Astrocyte (in vitro differentiated cells and primary cell): ENCODE data around the gene GPC5. TPM values are rescaled to one million over a fixed set of nuclear protein-coding genes. Genes with fewer than 3 reads are reported as not detected.

Experiments used
- DNase-seq: peaks from one replicate; pipeline ENCODE4 v3.0.0-alpha.2; 2010; ENCODE audit warnings: low read depth
- FAIRE-seq: peaks from 2 replicates; lab custom pipeline; 2011; peaks lifted over from hg19 to GRCh38; lab: Jason Lieb, UNC
- H2AFZ ChIP-seq: 2 replicates; pipeline ENCODE4 v1.6.0; 2012; ENCODE audit warnings: low read depth, low read length, inconsistent platforms
- H3K27ac ChIP-seq: 2 replicates; pipeline ENCODE4 v1.5.1; 2011; ENCODE audit warnings: low read depth, low read length, inconsistent platforms
- H3K27me3 ChIP-seq: 2 replicates; pipeline ENCODE4 v1.6.0; 2011; ENCODE audit warnings: low read length, inconsistent platforms; ENCODE audit not compliant: insufficient read depth
- H3K36me3 ChIP-seq: 2 replicates; pipeline ENCODE4 v1.5.1; 2011; ENCODE audit warnings: low read length, inconsistent platforms; ENCODE audit not compliant: insufficient read depth
- H3K4me1 ChIP-seq: 2 replicates; pipeline ENCODE4 v1.5.1; 2011; ENCODE audit warnings: low read length, inconsistent platforms; ENCODE audit not compliant: insufficient read depth
- H3K4me2 ChIP-seq: 2 replicates; pipeline ENCODE4 v1.6.0; 2012; ENCODE audit warnings: low read length, inconsistent platforms
- H3K4me3 ChIP-seq: 2 replicates; pipeline ENCODE4 v1.5.1; 2011; ENCODE audit warnings: low read depth, mild to moderate bottlenecking, low read length, inconsistent platforms; ENCODE audit not compliant: insufficient read depth
- H3K79me2 ChIP-seq: 2 replicates; pipeline ENCODE4 v1.6.0; 2012; ENCODE audit warnings: mild to moderate bottlenecking, low read length, inconsistent platforms; ENCODE audit not compliant: insufficient read depth
- H3K9ac ChIP-seq: 2 replicates; pipeline ENCODE4 v1.6.0; 2012; ENCODE audit warnings: mild to moderate bottlenecking, low read length, inconsistent platforms
- H3K9me3 ChIP-seq: 2 replicates; pipeline ENCODE4 v1.5.1; 2012; ENCODE audit warnings: low read depth, mild to moderate bottlenecking, low read length, inconsistent platforms; ENCODE audit not compliant: insufficient read depth
- H4K20me1 ChIP-seq: 2 replicates; pipeline ENCODE4 v1.6.0; 2012; ENCODE audit warnings: low read length, inconsistent platforms; ENCODE audit not compliant: insufficient read depth
- H3K27ac Mint-ChIP-seq: one replicate; pipeline ENCODE4 v1.8.0; 2021; ENCODE audit warnings: mild to moderate bottlenecking, mixed read lengths; ENCODE audit not compliant: unreplicated experiment
- H3K27me3 Mint-ChIP-seq: one replicate; pipeline ENCODE4 v1.8.0; 2021; ENCODE audit warnings: low read depth, mixed read lengths; ENCODE audit not compliant: unreplicated experiment
- H3K36me3 Mint-ChIP-seq: one replicate; pipeline ENCODE4 v1.8.0; 2021; ENCODE audit warnings: low read depth, mixed read lengths; ENCODE audit not compliant: unreplicated experiment
- H3K4me1 Mint-ChIP-seq: one replicate; pipeline ENCODE4 v1.8.0; 2021; ENCODE audit warnings: low read depth, mixed read lengths; ENCODE audit not compliant: unreplicated experiment
- H3K4me3 Mint-ChIP-seq: one replicate; pipeline ENCODE4 v1.8.0; 2021; ENCODE audit warnings: mild to moderate bottlenecking, moderate library complexity, mixed read lengths; ENCODE audit not compliant: unreplicated experiment
- H3K9me3 Mint-ChIP-seq: one replicate; pipeline ENCODE4 v1.8.0; 2021; ENCODE audit warnings: mild to moderate bottlenecking, mixed read lengths; ENCODE audit not compliant: unreplicated experiment
- EZH2 ChIP-seq: IDR thresholded peaks from 2 replicates; pipeline ENCODE4 v1.6.1; 2012; ENCODE audit warnings: mild to moderate bottlenecking, low read length, inconsistent platforms; ENCODE audit not compliant: insufficient read depth
- total RNA-seq: library from RNA; stranded (reverse); gene quantifications from 2 replicates; pipeline ENCODE4 v1.2.1, GENCODE V29; 2021
- TF ChIP-seq, protein P1 (sequence below): IDR thresholded peaks from 2 replicates; pipeline ENCODE4 v1.5.1; 2011; ENCODE audit warnings: low read depth, mild to moderate bottlenecking, inconsistent platforms, low read length, moderate library complexity; ENCODE audit not compliant: insufficient read depth

Gene GPC5
- total RNA-seq, 1 donor from 2014 or later: 1.1 TPM

DNA sequence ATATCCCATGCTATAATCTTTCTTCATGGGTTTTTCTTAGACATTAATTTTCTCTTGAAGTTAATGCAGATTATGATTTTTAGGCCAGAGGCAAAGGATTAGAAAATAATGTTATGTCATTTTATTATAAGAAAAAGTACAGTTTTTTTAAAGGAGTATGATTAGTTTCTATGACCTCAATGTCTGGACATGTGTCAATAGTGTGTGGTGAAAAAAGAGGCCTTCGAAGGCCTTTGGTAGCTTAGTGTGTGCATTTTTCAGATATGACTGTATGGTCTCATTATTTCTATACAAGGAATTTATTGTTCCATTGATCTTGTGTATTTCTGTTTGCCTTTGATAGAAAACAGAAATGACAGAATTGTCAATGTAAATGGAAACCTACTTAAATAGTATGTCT is 195.6 kb downstream of the GPC5 start:
- no peak for DNase-seq
- H3K4me3 ChIP-seq: no peak overlapping the region
- Mint-ChIP-seq H3K27me3 (no peaks in the 10 kb centered on the region), H3K9me3 (peaks cover 2% of the 10 kb centered on the region), H3K36me3 (no peaks in the 10 kb centered on the region), H3K4me1 (peaks cover 15% of the 10 kb centered on the region), H3K4me3 (no peak overlapping the region), H3K27ac (peak overlapping the region; percentile 73)
- H3K9ac ChIP-seq: no peak overlapping the region
- no peak for TF ChIP-seq EZH2
- TF ChIP-seq, protein P1, sequence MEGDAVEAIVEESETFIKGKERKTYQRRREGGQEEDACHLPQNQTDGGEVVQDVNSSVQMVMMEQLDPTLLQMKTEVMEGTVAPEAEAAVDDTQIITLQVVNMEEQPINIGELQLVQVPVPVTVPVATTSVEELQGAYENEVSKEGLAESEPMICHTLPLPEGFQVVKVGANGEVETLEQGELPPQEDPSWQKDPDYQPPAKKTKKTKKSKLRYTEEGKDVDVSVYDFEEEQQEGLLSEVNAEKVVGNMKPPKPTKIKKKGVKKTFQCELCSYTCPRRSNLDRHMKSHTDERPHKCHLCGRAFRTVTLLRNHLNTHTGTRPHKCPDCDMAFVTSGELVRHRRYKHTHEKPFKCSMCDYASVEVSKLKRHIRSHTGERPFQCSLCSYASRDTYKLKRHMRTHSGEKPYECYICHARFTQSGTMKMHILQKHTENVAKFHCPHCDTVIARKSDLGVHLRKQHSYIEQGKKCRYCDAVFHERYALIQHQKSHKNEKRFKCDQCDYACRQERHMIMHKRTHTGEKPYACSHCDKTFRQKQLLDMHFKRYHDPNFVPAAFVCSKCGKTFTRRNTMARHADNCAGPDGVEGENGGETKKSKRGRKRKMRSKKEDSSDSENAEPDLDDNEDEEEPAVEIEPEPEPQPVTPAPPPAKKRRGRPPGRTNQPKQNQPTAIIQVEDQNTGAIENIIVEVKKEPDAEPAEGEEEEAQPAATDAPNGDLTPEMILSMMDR: no peak
- H3K27ac ChIP-seq: no peak overlapping the region
- FAIRE-seq: no peak
- H3K4me1 ChIP-seq: no peaks in the 10 kb centered on the region
- H3K9me3 ChIP-seq: no peaks in the 10 kb centered on the region
- H4K20me1 ChIP-seq: no peaks in the 10 kb centered on the region
- H3K36me3 ChIP-seq: no peaks in the 10 kb centered on the region
- no peaks in the 10 kb centered on the region for H3K79me2 ChIP-seq
- H2AFZ ChIP-seq: no peak overlapping the region
- H3K27me3 ChIP-seq: no peaks in the 10 kb centered on the region
- H3K4me2 ChIP-seq: no peak overlapping the region

DNA sequence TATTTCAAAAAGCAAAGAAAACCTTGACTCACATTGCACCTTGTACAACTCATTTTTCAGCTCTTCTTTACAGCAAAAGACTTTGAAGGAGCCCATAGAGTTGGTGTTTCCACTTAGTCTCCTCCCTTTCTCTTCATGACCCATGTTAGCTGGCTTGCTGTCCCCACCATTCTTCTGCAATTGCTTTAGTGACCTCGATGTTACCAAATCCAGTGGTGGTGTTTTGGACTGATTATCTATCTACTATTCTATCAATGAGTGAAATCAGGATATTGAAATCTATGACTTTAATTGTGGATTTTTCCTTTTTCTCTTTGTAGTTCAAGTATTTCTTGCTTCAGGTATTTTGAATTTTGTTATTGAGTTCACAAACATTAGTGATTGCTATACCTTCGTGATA is 197.3 kb downstream of the GPC5 start:
- no peak for TF ChIP-seq EZH2
- TF ChIP-seq, protein P1: no peak
- no peaks in the 10 kb centered on the region for H3K27me3 Mint-ChIP-seq
- no peak for FAIRE-seq

DNA sequence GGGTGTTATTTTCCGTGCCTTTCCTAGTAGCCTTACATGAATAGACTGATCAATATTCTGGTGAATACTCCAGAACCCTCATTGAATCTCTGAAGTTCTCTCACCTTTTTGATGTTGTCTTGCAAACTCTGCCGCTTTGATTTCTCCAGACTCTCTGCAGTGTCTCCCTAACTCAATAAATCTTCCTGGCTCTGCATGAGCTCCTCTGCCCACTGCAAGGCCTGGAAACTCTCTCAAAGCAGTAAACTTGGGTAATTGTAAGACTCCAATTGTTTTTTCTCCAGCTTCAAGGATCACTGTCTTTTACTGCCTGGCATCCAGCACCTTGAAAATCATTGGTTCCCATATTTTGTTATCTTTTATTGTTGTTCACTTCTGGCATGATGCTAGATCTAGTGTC is 198.4 kb downstream of the GPC5 start:
- Histone ChIP-seq H3K9me3 (no peaks in the 10 kb centered on the region), H2AFZ (no peak overlapping the region), H3K9ac (no peak overlapping the region), H3K36me3 (no peaks in the 10 kb centered on the region), H3K4me3 (no peak overlapping the region), H3K27me3 (no peaks in the 10 kb centered on the region), H3K79me2 (no peaks in the 10 kb centered on the region), H3K27ac (no peak overlapping the region), H3K4me1 (no peaks in the 10 kb centered on the region), H3K4me2 (no peak overlapping the region), H4K20me1 (no peaks in the 10 kb centered on the region)
- Mint-ChIP-seq H3K9me3 (peaks cover 2% of the 10 kb centered on the region), H3K27me3 (no peaks in the 10 kb centered on the region), H3K27ac (no peak overlapping the region), H3K36me3 (no peaks in the 10 kb centered on the region), H3K4me3 (no peak overlapping the region), H3K4me1 (peaks cover 14% of the 10 kb centered on the region)
- TF ChIP-seq EZH2: no peak
- TF ChIP-seq, protein P1: no peak
- no peak for DNase-seq
- FAIRE-seq: no peak

More for the DNA sequence above, 197.3 kb downstream of the GPC5 start:
- peaks cover 2% of the 10 kb centered on the region for H3K9me3 Mint-ChIP-seq
- Histone ChIP-seq H3K4me2 (no peak overlapping the region), H3K36me3 (no peaks in the 10 kb centered on the region), H3K27ac (no peak overlapping the region), H4K20me1 (no peaks in the 10 kb centered on the region), H3K27me3 (no peaks in the 10 kb centered on the region), H3K4me3 (no peak overlapping the region), H3K79me2 (no peaks in the 10 kb centered on the region), H3K4me1 (no peaks in the 10 kb centered on the region), H3K9me3 (no peaks in the 10 kb centered on the region), H2AFZ (no peak overlapping the region), H3K9ac (no peak overlapping the region)
- DNase-seq: no peak
- no peak overlapping the region for H3K4me3 Mint-ChIP-seq
- no peaks in the 10 kb centered on the region for H3K36me3 Mint-ChIP-seq
- H3K27ac Mint-ChIP-seq: no peak overlapping the region
- H3K4me1 Mint-ChIP-seq: peaks cover 15% of the 10 kb centered on the region
